ENCODE data around the gene HPDL. TPM values are rescaled to one million over a fixed set of nuclear protein-coding genes. Genes with fewer than 3 reads are reported as not detected.

Gene HPDL
- total RNA-seq, 2 donors from 2014 or later = 0.41 to 1.5 TPM

GRCh38 chr1:45306319-45306718 is 20.4 kb upstream of the HPDL start:
- Histone ChIP-seq H3K4me1 (replicated peaks) (no peaks in the 10 kb centered on the region), H3K27me3 (replicated peaks; ENCODE audit: insufficient read depth) (no peaks in the 10 kb centered on the region), H3K4me3 (no peak overlapping the region), H3K27ac (no peak overlapping the region), H3K9me3 (no peaks in the 10 kb centered on the region), H3K36me3 (no peaks in the 10 kb centered on the region)
- WGBS = 58% methylated on average over 8 of the region's 8 CpGs
- TF ChIP-seq POLR2AphosphoS5 (IDR thresholded peaks at IDR 0.05) (no peak), CTCF (IDR thresholded peaks at IDR 0.05) (no peak), POLR2A (IDR thresholded peaks at IDR 0.05) (no peak)
- no peak for DNase-seq (ENCODE audit: low spot score)
- intact Hi-C loops (cut with DNase I) = loop anchor here (10.0 kb wide), 3 partner anchors 482 to 572 kb away; partner anchors contain the start of genes KIF2C, RNU5D-1 and RPS8

GRCh38 chr1:45306905-45307304 is 19.8 kb upstream of the HPDL start:
- 78% methylated on average over 3 of the region's 3 CpGs for WGBS
- Histone ChIP-seq H3K4me1 (replicated peaks) (no peaks in the 10 kb centered on the region), H3K36me3 (no peaks in the 10 kb centered on the region), H3K27ac (no peak overlapping the region), H3K9me3 (no peaks in the 10 kb centered on the region), H3K27me3 (replicated peaks; ENCODE audit: insufficient read depth) (no peaks in the 10 kb centered on the region), H3K4me3 (no peak overlapping the region)
- TF ChIP-seq POLR2A (IDR thresholded peaks at IDR 0.05) (no peak), POLR2AphosphoS5 (IDR thresholded peaks at IDR 0.05) (no peak), CTCF (IDR thresholded peaks at IDR 0.05) (no peak)
- intact Hi-C loops (cut with DNase I) = loop anchor here (10.0 kb wide), 3 partner anchors 482 to 572 kb away; partner anchors contain the start of genes KIF2C, RNU5D-1 and RPS8
- DNase-seq (ENCODE audit: low spot score) = no peak

- DNase-seq (ENCODE audit: low spot score) = no peak
- TF ChIP-seq CTCF (IDR thresholded peaks at IDR 0.05) = no peak
- TF ChIP-seq POLR2AphosphoS5 (IDR thresholded peaks at IDR 0.05) = peak; percentile 8
- intact Hi-C loops (cut with DNase I) = no loop called here
Observed at GRCh38 chr1:45314266-45314665, 12.4 kb upstream of the HPDL start.

GRCh38 chr1:45317166-45317565 is 9.5 kb upstream of the HPDL start:
- DNase-seq (ENCODE audit: low spot score) = no peak
- no peaks in the 10 kb centered on the region for H3K9me3 ChIP-seq
- no peaks in the 10 kb centered on the region for H3K36me3 ChIP-seq
- H3K27ac ChIP-seq = no peak overlapping the region
- TF ChIP-seq CTCF (IDR thresholded peaks at IDR 0.05) (no peak), POLR2AphosphoS5 (IDR thresholded peaks at IDR 0.05) (no peak), POLR2A (IDR thresholded peaks at IDR 0.05) (no peak)
- H3K4me1 ChIP-seq (replicated peaks) = no peaks in the 10 kb centered on the region
- no peak overlapping the region for H3K4me3 ChIP-seq
- no peaks in the 10 kb centered on the region for H3K27me3 ChIP-seq (replicated peaks; ENCODE audit: insufficient read depth)
- intact Hi-C loops (cut with DNase I) = no loop called here
- WGBS = 71% methylated on average over 4 of the region's 4 CpGs

More at GRCh38 chr1:45314266-45314665, 12.4 kb upstream of the HPDL start:
- no peaks in the 10 kb centered on the region for H3K9me3 ChIP-seq
- 49% methylated on average over 3 of the region's 3 CpGs for WGBS
- H3K27me3 ChIP-seq (replicated peaks; ENCODE audit: insufficient read depth) = no peaks in the 10 kb centered on the region
- no peak overlapping the region for H3K4me3 ChIP-seq
- no peaks in the 10 kb centered on the region for H3K4me1 ChIP-seq (replicated peaks)
- H3K36me3 ChIP-seq = no peaks in the 10 kb centered on the region
- peak overlapping the region in 1 of 2 donors; percentile 23 for H3K27ac ChIP-seq

- H3K27me3 ChIP-seq (replicated peaks; ENCODE audit: insufficient read depth) = no peaks in the 10 kb centered on the region
- no peaks in the 10 kb centered on the region for H3K9me3 ChIP-seq
- WGBS = 92% methylated on average over 4 of the region's 4 CpGs
- DNase-seq (ENCODE audit: low spot score) = no peak
- H3K27ac ChIP-seq = no peak overlapping the region
- TF ChIP-seq POLR2A (IDR thresholded peaks at IDR 0.05) = no peak
- no peak for TF ChIP-seq POLR2AphosphoS5 (IDR thresholded peaks at IDR 0.05)
- TF ChIP-seq CTCF (IDR thresholded peaks at IDR 0.05) = no peak
- no peaks in the 10 kb centered on the region for H3K36me3 ChIP-seq
- intact Hi-C loops (cut with DNase I) = no loop called here
- H3K4me1 ChIP-seq (replicated peaks) = no peaks in the 10 kb centered on the region
- H3K4me3 ChIP-seq = no peak overlapping the region
Observed at GRCh38 chr1:45319761-45320160, 6.9 kb upstream of the HPDL start.

All from prostate gland (tissue), 2 donors.